ENCODE data around the gene XRN2.
"Not testable (repeated sequence)": the region's sequence is repeated elsewhere in the genome, so short reads cannot be mapped to it uniquely, and the experiment has no call there.

XRN2 gene

GRCh38 chr20:21423712-21424111 lies 120.6 kb downstream of the XRN2 start:
- not testable (repeated sequence) for DNase-seq (ENCODE audit: low read depth)

GRCh38 chr20:21424846-21425245 lies 121.7 kb downstream of the XRN2 start:
- DNase-seq (ENCODE audit: low read depth) = no peak

GRCh38 chr20:21430020-21430419 lies 126.9 kb downstream of the XRN2 start:
- DNase-seq (ENCODE audit: low read depth) = no peak

DNA sequence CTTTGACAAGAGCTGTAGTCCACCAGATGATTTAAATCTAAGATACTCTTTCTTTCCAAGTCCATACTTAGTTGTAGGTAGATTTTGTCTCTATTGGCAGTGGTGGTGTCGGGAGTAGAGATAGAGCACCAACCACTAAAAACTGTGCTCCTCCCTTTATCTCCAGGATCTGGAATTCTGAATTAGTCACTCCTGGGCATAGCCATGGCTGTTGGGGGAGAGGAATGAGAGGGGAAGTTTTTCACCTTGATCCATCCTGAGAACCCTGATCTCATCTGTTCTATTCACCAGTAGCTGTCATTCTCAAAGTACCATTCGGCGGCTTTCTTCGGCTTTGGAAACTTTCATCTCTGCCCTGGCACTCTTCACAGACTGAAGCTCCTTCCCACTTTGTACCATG lies 129.8 kb downstream of the XRN2 start:
- DNase-seq (ENCODE audit: low read depth) = no peak

DNA sequence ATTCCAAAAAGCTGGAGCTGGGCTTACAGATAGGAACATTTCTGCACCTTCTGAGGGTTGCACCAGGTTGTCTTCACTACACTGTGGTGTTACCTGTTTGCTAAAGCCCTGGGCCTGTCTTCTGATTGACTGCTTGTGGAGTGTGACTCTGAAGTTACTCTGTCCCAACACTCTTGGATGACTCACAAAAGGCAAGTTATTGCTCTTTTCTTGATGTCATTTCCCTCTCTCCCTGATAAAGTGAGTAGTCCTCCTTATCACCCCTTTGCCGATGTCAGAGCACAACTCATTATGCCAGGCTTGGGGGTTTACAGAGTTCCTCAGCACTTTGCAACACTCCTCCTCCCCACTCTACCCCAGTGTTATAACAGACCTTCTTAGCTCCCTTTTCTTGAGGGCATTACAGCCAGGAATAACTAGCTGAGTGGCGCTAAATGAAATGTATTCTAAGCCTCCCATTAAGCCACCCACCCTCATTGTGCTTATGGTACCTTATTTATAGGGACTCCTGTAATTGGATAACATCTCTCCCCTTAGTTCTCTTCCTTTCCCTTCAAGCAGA lies 130.3 kb downstream of the XRN2 start:
- DNase-seq (ENCODE audit: low read depth) = peak; percentile 40

- DNase-seq (ENCODE audit: low read depth) = no peak
Observed at GRCh38 chr20:21435576-21435975, 132.4 kb downstream of the XRN2 start.

GRCh38 chr20:21436205-21436604 lies 133.1 kb downstream of the XRN2 start:
- DNase-seq (ENCODE audit: low read depth) = peak; percentile 84

- no peak for DNase-seq (ENCODE audit: low read depth)
Observed at GRCh38 chr20:21437248-21437647, 134.1 kb downstream of the XRN2 start.

DNA sequence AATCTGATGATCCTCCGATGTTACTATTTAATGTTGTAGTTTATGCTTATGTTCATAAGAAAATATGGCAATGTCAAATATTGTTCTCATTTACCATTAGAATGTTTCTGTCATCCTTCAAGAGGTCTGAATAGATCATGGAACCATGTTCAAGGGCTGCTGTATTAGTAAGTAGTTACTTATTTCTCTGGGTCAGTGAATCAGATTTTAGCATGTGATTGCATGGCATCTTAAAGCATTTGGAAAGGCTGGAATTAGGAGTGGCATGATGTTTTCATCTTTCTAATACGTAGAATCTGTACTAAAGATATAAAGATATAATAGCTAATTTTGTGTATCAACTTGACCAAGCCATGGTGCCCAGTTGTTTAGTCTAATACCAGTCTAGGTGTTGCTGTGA lies 134.7 kb downstream of the XRN2 start:
- DNase-seq (ENCODE audit: low read depth) = no peak

All from non-pigmented ciliary epithelial cell (primary cell).